ENCODE results near the gene SLC2A8.

SLC2A8 gene

GRCh38 chr9:127396808-127397645 lies at the start of gene SLC2A8:
TSS of gene SLC2A8 (plus strand) at chr9:127397169. CDS start at chr9:127397231, 62 bp downstream.
- peak; percentile 83 to 87 for DNase-seq

- no peak for DNase-seq
Observed at GRCh38 chr9:127347831-127348776, 48.9 kb upstream of the SLC2A8 start.

DNA sequence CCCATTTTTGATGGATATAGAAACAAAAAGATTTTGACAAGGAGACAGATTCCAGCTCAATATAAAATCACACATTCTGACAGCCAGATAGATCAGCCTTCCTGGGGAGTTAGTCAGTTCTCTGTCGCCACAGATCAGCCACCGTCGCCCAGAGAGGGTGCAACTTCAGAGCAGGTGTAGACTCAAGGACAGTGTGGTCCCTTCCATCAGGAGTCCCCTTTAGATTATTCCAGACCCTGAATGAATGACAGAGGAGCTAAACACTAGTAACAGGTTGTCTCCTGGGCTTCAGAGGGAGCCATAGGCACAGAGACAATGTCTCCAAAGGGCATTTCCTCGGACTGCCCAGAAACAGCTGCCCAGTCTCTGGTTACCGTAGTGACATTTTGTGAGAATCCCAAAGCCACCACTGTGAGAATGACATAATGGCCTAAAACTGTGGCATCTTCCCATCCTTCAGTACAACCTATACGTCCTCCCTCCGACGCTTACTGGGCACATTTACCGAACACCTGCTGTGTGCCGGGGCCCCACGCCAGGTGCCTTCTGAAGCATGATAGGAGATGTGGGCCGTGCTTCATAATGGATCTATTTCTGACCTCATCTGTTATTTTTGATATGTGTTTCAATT lies 47.4 kb upstream of the SLC2A8 start:
- DNase-seq: no peak

DNA sequence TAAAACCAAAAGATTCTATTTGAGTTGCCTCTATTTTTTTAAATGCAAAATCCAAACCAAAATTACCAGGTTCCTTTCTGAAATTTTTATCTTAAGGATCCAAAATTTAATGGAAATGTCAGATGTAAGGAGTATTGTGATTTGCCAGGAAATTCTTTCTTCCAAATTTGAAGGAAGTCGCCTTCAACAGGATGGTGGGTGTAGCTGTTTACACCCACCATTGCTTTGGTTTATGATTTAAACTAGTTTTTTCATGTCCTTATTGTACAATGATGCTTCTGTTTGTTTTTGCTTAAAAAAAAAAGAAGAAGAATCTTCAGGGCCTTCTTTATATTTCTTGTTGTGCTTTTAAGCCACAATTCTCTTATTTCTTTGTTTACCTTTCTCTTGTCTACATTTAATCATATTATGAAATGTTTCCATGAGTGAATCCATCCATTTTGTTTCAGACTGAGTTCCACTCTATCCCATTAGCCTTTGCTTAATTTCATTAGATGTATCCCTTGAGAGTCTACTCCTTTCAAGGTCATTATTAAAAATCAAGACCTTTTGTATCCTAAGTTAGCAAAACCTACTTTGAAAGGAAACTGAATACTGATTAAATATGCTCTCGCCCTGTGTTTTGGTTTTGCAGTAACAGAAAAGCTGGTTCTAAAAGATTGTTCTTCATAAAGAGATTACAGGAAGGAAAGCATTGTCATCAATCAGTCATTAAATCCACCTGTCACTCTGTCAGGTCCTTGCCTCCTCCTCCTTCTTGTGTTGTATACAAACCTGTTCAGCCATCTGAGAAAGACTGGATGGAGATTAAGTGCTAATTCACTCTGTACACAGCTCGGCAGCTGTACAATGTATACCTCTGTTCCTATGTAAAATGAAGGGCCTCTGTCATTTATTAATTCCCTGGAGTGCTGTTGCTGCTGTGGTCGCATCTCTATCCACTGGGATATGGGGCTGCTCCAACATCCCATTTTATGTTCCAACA lies 45.5 kb upstream of the SLC2A8 start:
- DNase-seq: no peak

DNA sequence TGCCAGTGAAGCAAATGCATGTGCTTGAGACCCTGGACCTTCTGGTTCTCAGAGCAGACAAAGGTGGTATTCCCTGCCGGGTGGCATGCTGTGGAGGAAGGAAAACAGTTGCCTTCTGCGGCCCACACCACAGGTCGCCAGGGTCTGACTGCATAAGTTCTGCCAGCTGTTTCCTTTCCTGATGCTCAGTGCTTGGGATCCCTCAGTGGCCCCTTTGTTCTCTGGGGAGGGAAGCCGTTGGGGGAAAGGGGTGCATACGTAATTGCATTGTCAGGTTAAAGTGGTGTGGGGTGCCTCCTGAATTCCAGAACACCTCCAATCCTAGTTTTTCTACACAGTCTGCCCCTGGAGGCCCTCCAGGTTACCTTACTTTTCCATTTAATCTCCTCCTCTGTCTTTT lies 43.1 kb upstream of the SLC2A8 start:
- DNase-seq: no peak

- no peak for DNase-seq
Observed at GRCh38 chr9:127356906-127357305, 40.1 kb upstream of the SLC2A8 start.

GRCh38 chr9:127358023-127358535 lies 38.9 kb upstream of the SLC2A8 start:
- no peak for DNase-seq

- no peak for DNase-seq
Observed at GRCh38 chr9:127358770-127359169, 38.2 kb upstream of the SLC2A8 start.

DNA sequence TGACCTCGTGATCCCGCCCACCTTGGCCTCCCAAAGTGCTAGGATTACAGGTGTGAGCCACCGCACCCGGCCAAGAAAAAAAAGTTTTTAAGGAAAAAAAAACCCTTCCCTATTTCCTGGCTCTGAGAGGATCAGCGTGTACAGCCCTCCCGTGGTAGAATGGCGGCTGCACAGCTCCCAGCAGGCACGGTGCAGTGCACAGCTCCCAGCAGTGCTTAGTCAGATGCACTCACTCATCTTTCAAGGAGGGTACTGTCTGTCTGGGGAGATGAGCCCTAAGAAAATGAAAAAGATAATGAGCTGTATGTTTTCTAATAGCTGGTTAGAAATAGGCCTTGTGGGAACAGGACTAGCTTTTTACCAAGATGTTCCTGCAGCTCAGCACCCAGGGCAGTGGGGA lies 36.7 kb upstream of the SLC2A8 start:
- no peak for DNase-seq

DNA sequence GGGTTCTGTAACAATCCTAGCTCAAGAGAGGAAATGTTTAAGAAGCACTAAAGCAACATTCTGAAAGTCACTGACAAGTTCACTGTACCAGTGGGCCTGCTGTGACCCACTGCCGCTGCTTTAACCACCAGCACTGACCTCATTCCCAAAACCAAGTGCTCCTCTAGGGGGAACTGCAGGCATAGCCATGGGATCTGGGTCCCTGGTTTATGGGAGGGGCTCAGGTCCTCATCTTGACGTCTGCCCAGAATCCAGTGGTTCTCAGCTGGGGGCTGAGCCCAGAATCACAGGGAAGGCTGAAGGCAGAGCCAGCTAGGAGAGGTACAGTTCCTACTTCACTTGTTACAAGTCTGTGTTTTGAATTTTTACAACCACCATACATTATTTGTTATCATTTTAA lies 36.1 kb upstream of the SLC2A8 start:
- DNase-seq: no peak

DNA sequence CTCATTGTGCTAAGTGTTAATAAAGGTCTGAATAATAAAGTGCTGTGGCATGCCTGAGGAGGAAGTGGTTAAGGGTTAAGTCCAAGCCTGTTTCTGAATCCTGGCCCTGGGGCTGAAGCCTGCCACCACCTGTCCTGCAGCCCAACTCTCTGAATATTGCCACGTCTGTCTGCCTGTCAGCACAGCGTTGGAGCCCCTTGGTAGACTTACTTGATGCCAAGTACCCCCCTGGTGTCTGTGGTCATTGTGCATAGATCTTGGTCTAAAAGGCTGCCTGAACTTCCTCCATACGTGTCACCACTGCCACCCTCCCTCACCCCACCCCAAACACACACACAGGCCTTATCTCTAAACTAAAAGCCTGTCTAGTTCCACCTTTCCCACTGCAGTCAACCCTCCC lies 35.4 kb upstream of the SLC2A8 start:
- no peak for DNase-seq

- DNase-seq: no peak
Observed at GRCh38 chr9:127362829-127363228, 34.1 kb upstream of the SLC2A8 start.

DNA sequence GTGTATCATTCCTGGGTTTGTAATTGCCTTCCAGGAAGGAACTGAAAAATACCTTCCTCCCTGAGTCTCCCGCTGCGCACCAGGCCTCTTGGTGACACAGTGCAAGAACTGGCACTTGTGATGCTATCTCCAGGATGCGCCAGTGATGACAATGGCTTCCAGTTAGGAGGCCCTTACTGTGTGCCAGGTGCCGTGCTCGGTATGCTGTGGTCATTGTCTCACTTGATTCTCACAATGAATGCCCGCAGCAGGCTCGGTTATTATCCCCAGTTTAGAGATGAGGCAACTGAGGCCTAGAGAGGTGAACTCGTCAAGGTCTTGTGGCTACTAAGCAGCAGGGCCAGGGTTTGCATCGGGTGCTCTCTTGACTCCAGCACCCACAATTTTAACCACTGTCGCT lies 31.5 kb upstream of the SLC2A8 start:
- no peak for DNase-seq

DNA sequence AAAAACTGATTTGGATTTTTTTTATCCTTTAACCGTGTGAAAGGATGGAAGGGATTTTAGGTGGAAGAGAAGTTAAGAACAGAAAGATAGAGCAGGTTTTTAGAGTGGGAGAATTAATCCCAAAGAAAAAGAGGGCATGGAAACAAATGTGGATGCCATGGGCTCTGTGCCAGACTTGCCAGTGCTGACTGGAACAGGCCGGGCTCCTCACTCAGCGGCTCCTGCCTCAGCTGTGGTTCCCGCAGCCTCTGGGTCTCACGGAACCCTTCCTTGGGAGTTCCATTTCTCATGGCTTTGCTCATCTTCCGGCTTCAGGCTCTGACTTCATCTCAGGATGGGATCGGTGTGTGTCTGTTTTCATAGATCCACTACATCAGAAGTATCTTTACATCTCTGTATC lies 30.4 kb upstream of the SLC2A8 start:
- no peak for DNase-seq

- DNase-seq: no peak
Observed at GRCh38 chr9:127368852-127369402, 28.0 kb upstream of the SLC2A8 start.

GRCh38 chr9:127369428-127369827 lies 27.5 kb upstream of the SLC2A8 start:
- no peak for DNase-seq

DNA sequence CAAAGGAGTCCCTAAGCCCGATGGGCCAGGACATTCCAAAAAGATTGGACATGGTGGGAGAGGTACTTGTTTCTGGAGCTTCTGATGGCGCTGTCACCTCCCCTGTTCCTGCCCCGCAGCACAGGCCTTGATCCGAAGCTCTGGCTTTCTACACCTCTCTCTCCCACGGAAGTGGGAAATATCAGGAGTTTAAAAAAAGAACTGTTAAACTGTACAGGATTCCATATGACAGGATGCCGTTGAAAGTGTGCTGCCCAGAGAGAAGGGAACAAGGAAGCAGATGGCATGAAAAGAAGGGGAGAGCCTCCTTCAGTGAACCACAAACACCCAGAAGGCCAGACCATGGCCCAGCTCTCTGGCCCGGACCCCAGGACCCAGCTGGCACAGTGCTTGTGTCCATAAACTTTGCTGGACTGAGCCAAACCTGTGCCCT lies 26.8 kb upstream of the SLC2A8 start:
- no peak for DNase-seq

GRCh38 chr9:127370672-127371648 lies 26.0 kb upstream of the SLC2A8 start:
- no peak for DNase-seq

GRCh38 chr9:127380479-127380878 lies 16.5 kb upstream of the SLC2A8 start:
- DNase-seq: no peak

GRCh38 chr9:127382541-127382940 lies 14.4 kb upstream of the SLC2A8 start:
- no peak for DNase-seq
